Measurements from ENCODE around the gene LTB. TPM values are rescaled to one million over a fixed set of nuclear protein-coding genes. Genes with fewer than 3 reads are reported as not detected.

LTB gene
- total and polyA plus RNA-seq, 2 of the 13 experiments (the other 11 are each of a cell fraction or from before 2014, with no cell fraction given), result 0.09 to 0.22 TPM

DNA sequence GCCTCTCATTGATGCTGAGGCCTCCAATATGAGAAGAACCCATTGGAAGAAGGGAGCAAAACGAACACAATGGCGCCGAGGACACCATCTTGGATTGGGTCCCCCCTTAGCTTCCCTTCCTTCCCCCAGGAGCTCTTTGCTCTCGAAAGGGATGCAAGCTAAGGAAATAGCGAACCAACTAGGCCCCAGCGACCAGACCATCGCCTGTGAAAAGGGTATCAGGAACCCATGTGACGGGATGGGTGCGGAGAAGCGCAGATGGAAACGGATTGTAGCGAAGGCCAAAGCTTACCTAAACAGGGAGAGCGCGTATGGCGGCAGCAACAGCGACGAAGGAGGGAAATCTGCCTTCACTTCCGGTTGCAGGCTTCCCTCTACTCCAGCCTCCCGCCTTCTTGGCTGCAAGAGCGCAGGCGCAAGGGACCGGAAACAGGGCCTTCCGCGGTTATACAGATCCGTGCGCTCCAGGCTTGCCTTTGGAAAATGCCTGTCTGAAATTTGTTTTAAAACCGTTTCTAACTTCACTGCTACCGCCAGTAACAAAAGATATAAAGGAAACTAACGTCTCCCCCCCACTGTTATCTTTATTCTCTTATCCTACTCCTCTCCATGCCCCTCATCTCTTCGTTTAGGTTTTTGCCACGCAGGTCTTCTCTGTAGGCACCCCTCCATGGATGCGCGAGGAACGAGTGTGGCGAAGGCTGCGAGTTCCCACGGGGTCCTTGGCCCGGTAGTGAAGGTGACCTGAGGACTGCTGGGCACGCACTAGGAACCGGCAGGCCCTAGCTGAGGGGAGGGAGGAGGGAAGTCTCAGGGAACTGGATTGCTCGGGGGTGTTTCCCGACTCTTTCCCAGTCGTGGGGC is 40.3 kb downstream of the LTB start, which contains the start of gene DDX39B (continued):
- TF ChIP-seq, protein P1, sequence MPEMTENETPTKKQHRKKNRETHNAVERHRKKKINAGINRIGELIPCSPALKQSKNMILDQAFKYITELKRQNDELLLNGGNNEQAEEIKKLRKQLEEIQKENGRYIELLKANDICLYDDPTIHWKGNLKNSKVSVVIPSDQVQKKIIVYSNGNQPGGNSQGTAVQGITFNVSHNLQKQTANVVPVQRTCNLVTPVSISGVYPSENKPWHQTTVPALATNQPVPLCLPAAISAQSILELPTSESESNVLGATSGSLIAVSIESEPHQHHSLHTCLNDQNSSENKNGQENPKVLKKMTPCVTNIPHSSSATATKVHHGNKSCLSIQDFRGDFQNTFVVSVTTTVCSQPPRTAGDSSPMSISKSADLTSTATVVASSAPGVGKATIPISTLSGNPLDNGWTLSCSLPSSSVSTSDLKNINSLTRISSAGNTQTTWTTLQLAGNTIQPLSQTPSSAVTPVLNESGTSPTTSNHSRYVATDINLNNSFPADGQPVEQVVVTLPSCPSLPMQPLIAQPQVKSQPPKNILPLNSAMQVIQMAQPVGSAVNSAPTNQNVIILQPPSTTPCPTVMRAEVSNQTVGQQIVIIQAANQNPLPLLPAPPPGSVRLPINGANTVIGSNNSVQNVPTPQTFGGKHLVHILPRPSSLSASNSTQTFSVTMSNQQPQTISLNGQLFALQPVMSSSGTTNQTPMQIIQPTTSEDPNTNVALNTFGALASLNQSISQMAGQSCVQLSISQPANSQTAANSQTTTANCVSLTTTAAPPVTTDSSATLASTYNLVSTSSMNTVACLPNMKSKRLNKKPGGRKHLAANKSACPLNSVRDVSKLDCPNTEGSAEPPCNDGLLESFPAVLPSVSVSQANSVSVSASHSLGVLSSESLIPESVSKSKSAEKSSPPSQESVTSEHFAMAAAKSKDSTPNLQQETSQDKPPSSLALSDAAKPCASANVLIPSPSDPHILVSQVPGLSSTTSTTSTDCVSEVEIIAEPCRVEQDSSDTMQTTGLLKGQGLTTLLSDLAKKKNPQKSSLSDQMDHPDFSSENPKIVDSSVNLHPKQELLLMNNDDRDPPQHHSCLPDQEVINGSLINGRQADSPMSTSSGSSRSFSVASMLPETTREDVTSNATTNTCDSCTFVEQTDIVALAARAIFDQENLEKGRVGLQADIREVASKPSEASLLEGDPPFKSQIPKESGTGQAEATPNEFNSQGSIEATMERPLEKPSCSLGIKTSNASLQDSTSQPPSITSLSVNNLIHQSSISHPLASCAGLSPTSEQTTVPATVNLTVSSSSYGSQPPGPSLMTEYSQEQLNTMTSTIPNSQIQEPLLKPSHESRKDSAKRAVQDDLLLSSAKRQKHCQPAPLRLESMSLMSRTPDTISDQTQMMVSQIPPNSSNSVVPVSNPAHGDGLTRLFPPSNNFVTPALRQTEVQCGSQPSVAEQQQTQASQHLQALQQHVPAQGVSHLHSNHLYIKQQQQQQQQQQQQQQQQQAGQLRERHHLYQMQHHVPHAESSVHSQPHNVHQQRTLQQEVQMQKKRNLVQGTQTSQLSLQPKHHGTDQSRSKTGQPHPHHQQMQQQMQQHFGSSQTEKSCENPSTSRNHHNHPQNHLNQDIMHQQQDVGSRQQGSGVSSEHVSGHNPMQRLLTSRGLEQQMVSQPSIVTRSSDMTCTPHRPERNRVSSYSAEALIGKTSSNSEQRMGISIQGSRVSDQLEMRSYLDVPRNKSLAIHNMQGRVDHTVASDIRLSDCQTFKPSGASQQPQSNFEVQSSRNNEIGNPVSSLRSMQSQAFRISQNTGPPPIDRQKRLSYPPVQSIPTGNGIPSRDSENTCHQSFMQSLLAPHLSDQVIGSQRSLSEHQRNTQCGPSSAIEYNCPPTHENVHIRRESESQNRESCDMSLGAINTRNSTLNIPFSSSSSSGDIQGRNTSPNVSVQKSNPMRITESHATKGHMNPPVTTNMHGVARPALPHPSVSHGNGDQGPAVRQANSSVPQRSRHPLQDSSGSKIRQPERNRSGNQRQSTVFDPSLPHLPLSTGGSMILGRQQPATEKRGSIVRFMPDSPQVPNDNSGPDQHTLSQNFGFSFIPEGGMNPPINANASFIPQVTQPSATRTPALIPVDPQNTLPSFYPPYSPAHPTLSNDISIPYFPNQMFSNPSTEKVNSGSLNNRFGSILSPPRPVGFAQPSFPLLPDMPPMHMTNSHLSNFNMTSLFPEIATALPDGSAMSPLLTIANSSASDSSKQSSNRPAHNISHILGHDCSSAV (CRISPR knock-in tag; IDR thresholded peaks at IDR 0.05; ENCODE audit: borderline replicate concordance), result no peak
- TF ChIP-seq, protein P2, sequence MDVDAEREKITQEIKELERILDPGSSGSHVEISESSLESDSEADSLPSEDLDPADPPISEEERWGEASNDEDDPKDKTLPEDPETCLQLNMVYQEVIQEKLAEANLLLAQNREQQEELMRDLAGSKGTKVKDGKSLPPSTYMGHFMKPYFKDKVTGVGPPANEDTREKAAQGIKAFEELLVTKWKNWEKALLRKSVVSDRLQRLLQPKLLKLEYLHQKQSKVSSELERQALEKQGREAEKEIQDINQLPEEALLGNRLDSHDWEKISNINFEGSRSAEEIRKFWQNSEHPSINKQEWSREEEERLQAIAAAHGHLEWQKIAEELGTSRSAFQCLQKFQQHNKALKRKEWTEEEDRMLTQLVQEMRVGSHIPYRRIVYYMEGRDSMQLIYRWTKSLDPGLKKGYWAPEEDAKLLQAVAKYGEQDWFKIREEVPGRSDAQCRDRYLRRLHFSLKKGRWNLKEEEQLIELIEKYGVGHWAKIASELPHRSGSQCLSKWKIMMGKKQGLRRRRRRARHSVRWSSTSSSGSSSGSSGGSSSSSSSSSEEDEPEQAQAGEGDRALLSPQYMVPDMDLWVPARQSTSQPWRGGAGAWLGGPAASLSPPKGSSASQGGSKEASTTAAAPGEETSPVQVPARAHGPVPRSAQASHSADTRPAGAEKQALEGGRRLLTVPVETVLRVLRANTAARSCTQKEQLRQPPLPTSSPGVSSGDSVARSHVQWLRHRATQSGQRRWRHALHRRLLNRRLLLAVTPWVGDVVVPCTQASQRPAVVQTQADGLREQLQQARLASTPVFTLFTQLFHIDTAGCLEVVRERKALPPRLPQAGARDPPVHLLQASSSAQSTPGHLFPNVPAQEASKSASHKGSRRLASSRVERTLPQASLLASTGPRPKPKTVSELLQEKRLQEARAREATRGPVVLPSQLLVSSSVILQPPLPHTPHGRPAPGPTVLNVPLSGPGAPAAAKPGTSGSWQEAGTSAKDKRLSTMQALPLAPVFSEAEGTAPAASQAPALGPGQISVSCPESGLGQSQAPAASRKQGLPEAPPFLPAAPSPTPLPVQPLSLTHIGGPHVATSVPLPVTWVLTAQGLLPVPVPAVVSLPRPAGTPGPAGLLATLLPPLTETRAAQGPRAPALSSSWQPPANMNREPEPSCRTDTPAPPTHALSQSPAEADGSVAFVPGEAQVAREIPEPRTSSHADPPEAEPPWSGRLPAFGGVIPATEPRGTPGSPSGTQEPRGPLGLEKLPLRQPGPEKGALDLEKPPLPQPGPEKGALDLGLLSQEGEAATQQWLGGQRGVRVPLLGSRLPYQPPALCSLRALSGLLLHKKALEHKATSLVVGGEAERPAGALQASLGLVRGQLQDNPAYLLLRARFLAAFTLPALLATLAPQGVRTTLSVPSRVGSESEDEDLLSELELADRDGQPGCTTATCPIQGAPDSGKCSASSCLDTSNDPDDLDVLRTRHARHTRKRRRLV (CRISPR knock-in tag; IDR thresholded peaks at IDR 0.05), result peak; percentile 74
- TF ChIP-seq SOX5 (CRISPR knock-in tag; IDR thresholded peaks at IDR 0.05; ENCODE audit: borderline replicate concordance) (peak; percentile 50; the same call in 1 of the 2 replicates), NR3C1 (CRISPR knock-in tag; IDR thresholded peaks at IDR 0.05) (no peak), HCFC1 (IDR thresholded peaks at IDR 0.05; ENCODE audit: low read depth, low read length) (peak; percentile 54; the same call in 1 of the 2 replicates), PCBP1 (IDR thresholded peaks at IDR 0.05; ENCODE audit: borderline replicate concordance, low read depth, low read length) (no peak), CBX2 (IDR thresholded peaks at IDR 0.05; ENCODE audit: low read depth, low read length) (no peak), CBX2 (CRISPR knock-in tag; IDR thresholded peaks at IDR 0.05; ENCODE audit: low read depth) (0 out of 2 replicates have a peak, but pooled peaks have one; percentile 57), PPARG (CRISPR knock-in tag; conservative IDR thresholded peaks at IDR 0.05) (peak; percentile 30; the same call in 1 of the 2 replicates), NAIF1 (CRISPR knock-in tag; IDR thresholded peaks at IDR 0.05; ENCODE audit: borderline replicate concordance) (peak; percentile 81; the same call in 1 of the 2 replicates), FOXP1 (IDR thresholded peaks at IDR 0.05) (no peak), FOXP1 (CRISPR knock-in tag; IDR thresholded peaks at IDR 0.05) (no peak), SOX13 (IDR thresholded peaks at IDR 0.05) (no peak), SOX13 (CRISPR knock-in tag; conservative IDR thresholded peaks at IDR 0.05 in 1 of 2, IDR thresholded peaks at IDR 0.05 in 1 of 2) (peak in 1 of 2 experiments; percentile 30; a peak in 2 of 4 replicates), NRL (CRISPR knock-in tag; IDR thresholded peaks at IDR 0.05; ENCODE audit: borderline replicate concordance) (peak; percentile 93), NKX3-1 (CRISPR knock-in tag; IDR thresholded peaks at IDR 0.05) (peak; percentile 90)
